Hepatocyte (in vitro differentiated cells): ENCODE data around the gene GPR78.

Experiments
- CTCF ChIP-seq: fragments of 200-600 bp; sonication (generic); IDR thresholded peaks from 2 replicates; pipeline ENCODE4 v1.5.1; 2016; ENCODE audit warnings: antibody characterized with exemption, mild to moderate bottlenecking; ENCODE audit not compliant: poor library complexity
- EZH2 ChIP-seq: fragments of 200-600 bp; sonication (generic); IDR thresholded peaks from 2 replicates; pipeline ENCODE4 v1.6.1; 2016; ENCODE audit warnings: antibody characterized with exemption, mild to moderate bottlenecking, borderline replicate concordance
- EZH2phosphoT487 ChIP-seq: fragments of 200-600 bp; sonication (generic); IDR thresholded peaks from one replicate; pipeline ENCODE4 v1.6.1; 2018; ENCODE audit warnings: antibody characterized with exemption, mild to moderate bottlenecking, low read depth, moderate library complexity; ENCODE audit not compliant: unreplicated experiment, severe bottlenecking

GRCh38 chr4:8580321-8581093, at the start of gene GPR78:
- TF ChIP-seq CTCF (no peak), EZH2 (no peak), EZH2phosphoT487 (no peak)
